Measurements from ENCODE around the gene KCTD13. TPM values are rescaled to one million over a fixed set of nuclear protein-coding genes. Genes with fewer than 3 reads are reported as not detected.

KCTD13 gene
- total RNA-seq, 1 experiment from 2014 or later: 8.2 TPM

DNA sequence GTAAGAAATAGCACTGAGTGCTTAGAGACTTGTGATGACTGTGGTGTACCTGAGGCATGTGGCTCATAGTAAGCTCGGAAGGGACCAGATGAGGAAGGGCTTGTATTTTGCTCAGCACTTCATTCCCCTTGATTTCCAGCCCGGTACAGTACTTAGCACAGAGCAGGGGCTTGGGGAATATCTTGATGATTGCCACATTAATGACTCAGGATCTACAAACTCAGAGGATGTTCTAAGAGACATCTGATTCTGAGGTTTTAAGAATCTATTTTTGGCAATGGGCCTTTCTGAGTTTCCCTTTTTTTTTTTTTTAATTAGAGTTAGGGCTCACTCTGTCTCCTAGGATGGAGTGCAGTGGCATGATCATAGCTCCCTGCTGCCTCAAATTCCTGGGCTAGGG lies 16.6 kb downstream of the KCTD13 start:
- ChIA-PET CTCF (interaction anchor here (0.6 kb wide), 1 partner anchor 45 kb away, joined by 7 read pairs; no protein-coding TSS in a partner anchor), POLR2A (ENCODE audit: unreplicated experiment) (interaction anchor here (1.0 kb wide), 1 partner anchor 10 kb away, joined by 16 read pairs; the partner anchor contains the start of genes ASPHD1 and SEZ6L2)
- no peaks in the 10 kb centered on the region for H3K9me2 ChIP-seq (replicated peaks; ENCODE audit: low read length)
- no peaks in the 10 kb centered on the region for H3K36me3 ChIP-seq (ENCODE audit: low read depth, low read length)
- H3K4me1 ChIP-seq (ENCODE audit: insufficient read depth, low read length): no peaks in the 10 kb centered on the region
- ATAC-seq (no peak), DNase-seq (no peak)
- intact Hi-C loops (cut with micrococcal nuclease): no loop called here
- no peaks in the 10 kb centered on the region for H4K20me1 ChIP-seq (ENCODE audit: low read length)
- no peak overlapping the region for H3K9ac ChIP-seq (ENCODE audit: low read length)
- no peaks in the 10 kb centered on the region for H3K9me3 ChIP-seq (ENCODE audit: low read length)
- H3K4me3 ChIP-seq (ENCODE audit: low read length): no peak overlapping the region
- BruUV-seq (replicated peaks): no TSS peak
- no peak overlapping the region for H2AFZ ChIP-seq (ENCODE audit: low read length)
- H3K4me2 ChIP-seq (ENCODE audit: low read length): no peak overlapping the region
- H3K27ac ChIP-seq (ENCODE audit: low read length): no peak overlapping the region
- H3K79me2 ChIP-seq (ENCODE audit: low read length): no peaks in the 10 kb centered on the region
- H3K27me3 ChIP-seq (ENCODE audit: low read length): no peaks in the 10 kb centered on the region
- no peak for TF ChIP-seq EZH2 (IDR thresholded peaks at IDR 0.05; ENCODE audit: low read length, unreplicated experiment)
- TF ChIP-seq EZH2phosphoT487 (IDR thresholded peaks at IDR 0.05; ENCODE audit: borderline replicate concordance, low read length): no peak
- no peak for TF ChIP-seq CTCF (conservative IDR thresholded peaks at IDR 0.05; ENCODE audit: low read depth, low read length)
- no peaks in the 10 kb centered on the region for H3F3A ChIP-seq (ENCODE audit: low read length, unreplicated experiment)

- H3K9me2 ChIP-seq (replicated peaks; ENCODE audit: low read length): no peaks in the 10 kb centered on the region
- no peak for TF ChIP-seq CTCF (conservative IDR thresholded peaks at IDR 0.05; ENCODE audit: low read depth, low read length)
- no peak for TF ChIP-seq EZH2phosphoT487 (IDR thresholded peaks at IDR 0.05; ENCODE audit: borderline replicate concordance, low read length)
- TF ChIP-seq EZH2 (IDR thresholded peaks at IDR 0.05; ENCODE audit: low read length, unreplicated experiment): no peak
- no TSS peak for BruUV-seq (replicated peaks)
- no peaks in the 10 kb centered on the region for H4K20me1 ChIP-seq (ENCODE audit: low read length)
- H3K4me3 ChIP-seq (ENCODE audit: low read length): no peak overlapping the region
- H3K79me2 ChIP-seq (ENCODE audit: low read length): no peaks in the 10 kb centered on the region
- no peaks in the 10 kb centered on the region for H3K4me1 ChIP-seq (ENCODE audit: insufficient read depth, low read length)
- no peak overlapping the region for H3K9ac ChIP-seq (ENCODE audit: low read length)
- no peak overlapping the region for H3K4me2 ChIP-seq (ENCODE audit: low read length)
- H3K9me3 ChIP-seq (ENCODE audit: low read length): no peaks in the 10 kb centered on the region
- no peaks in the 10 kb centered on the region for H3K27me3 ChIP-seq (ENCODE audit: low read length)
- no peak overlapping the region for H2AFZ ChIP-seq (ENCODE audit: low read length)
- H3K27ac ChIP-seq (ENCODE audit: low read length): no peak overlapping the region
- POLR2A ChIA-PET (ENCODE audit: unreplicated experiment): no interaction called here
- H3F3A ChIP-seq (ENCODE audit: low read length, unreplicated experiment): no peaks in the 10 kb centered on the region
- DNase-seq (no peak), ATAC-seq (no peak)
- CTCF ChIA-PET: no interaction called here
- H3K36me3 ChIP-seq (ENCODE audit: low read depth, low read length): no peaks in the 10 kb centered on the region
- intact Hi-C loops (cut with micrococcal nuclease): no loop called here
Measured at GRCh38 chr16:29908719-29909220, 17.3 kb downstream of the KCTD13 start.

- H3K4me1 ChIP-seq (ENCODE audit: insufficient read depth, low read length): no peaks in the 10 kb centered on the region
- no TSS peak for BruUV-seq (replicated peaks)
- ChIA-PET CTCF (no interaction called here), POLR2A (ENCODE audit: unreplicated experiment) (no interaction called here)
- no peak for ATAC-seq
- H3K4me3 ChIP-seq (ENCODE audit: low read length): no peak overlapping the region
- no peaks in the 10 kb centered on the region for H3K9me3 ChIP-seq (ENCODE audit: low read length)
- H2AFZ ChIP-seq (ENCODE audit: low read length): no peak overlapping the region
- no peaks in the 10 kb centered on the region for H3K27me3 ChIP-seq (ENCODE audit: low read length)
- no peak for DNase-seq
- intact Hi-C loops (cut with micrococcal nuclease): no loop called here
- no peaks in the 10 kb centered on the region for H3F3A ChIP-seq (ENCODE audit: low read length, unreplicated experiment)
- H3K79me2 ChIP-seq (ENCODE audit: low read length): no peaks in the 10 kb centered on the region
- H3K36me3 ChIP-seq (ENCODE audit: low read depth, low read length): no peaks in the 10 kb centered on the region
- H3K9me2 ChIP-seq (replicated peaks; ENCODE audit: low read length): no peaks in the 10 kb centered on the region
- H3K4me2 ChIP-seq (ENCODE audit: low read length): no peak overlapping the region
- H4K20me1 ChIP-seq (ENCODE audit: low read length): no peaks in the 10 kb centered on the region
- TF ChIP-seq EZH2phosphoT487 (IDR thresholded peaks at IDR 0.05; ENCODE audit: borderline replicate concordance, low read length) (no peak), CTCF (conservative IDR thresholded peaks at IDR 0.05; ENCODE audit: low read depth, low read length) (no peak), EZH2 (IDR thresholded peaks at IDR 0.05; ENCODE audit: low read length, unreplicated experiment) (no peak)
- H3K9ac ChIP-seq (ENCODE audit: low read length): no peak overlapping the region
- no peak overlapping the region for H3K27ac ChIP-seq (ENCODE audit: low read length)
Measured at GRCh38 chr16:29907973-29908372, 18.1 kb downstream of the KCTD13 start.

Measured in PC-3 (cell line).